IMR-90 (cell line): ENCODE measurements around the gene G3BP2.
A peak's percentile ranks its signal among the peaks of the same experiment; 100 is the strongest.

ENCODE experiments used
- CEBPB ChIP-seq: IDR thresholded peaks from 2 replicates; pipeline ENCODE4 v1.6.1; 2012; ENCODE audit warnings: low read depth, low read length, improper control_type of control experiment
- CTCF ChIP-seq: conservative IDR thresholded peaks from 2 replicates; pipeline ENCODE4 v1.5.1; 2012; ENCODE audit warnings: mild to moderate bottlenecking, low read depth, low read length, improper control_type of control experiment
- ELK1 ChIP-seq: fragments of 150-350 bp; IDR thresholded peaks from 2 replicates; pipeline ENCODE4 v1.6.1; 2016; ENCODE audit warnings: low read depth, mild to moderate bottlenecking, low read length, moderate library complexity, borderline replicate concordance
- FOS ChIP-seq: fragments of 150-350 bp; IDR thresholded peaks from 2 replicates; pipeline ENCODE4 v1.6.1; 2016; ENCODE audit warnings: low read depth, low read length
- MAFK ChIP-seq: IDR thresholded peaks from 2 replicates; pipeline ENCODE4 v1.6.1; 2012; ENCODE audit warnings: low read depth, low read length, improper control_type of control experiment
- MAZ ChIP-seq: IDR thresholded peaks from 2 replicates; pipeline ENCODE4 v1.6.1; 2012; ENCODE audit warnings: low read depth, mild to moderate bottlenecking, low read length, improper control_type of control experiment, moderate library complexity, borderline replicate concordance
- POLR2A ChIP-seq: IDR thresholded peaks from 2 replicates; pipeline ENCODE4 v1.6.1; 2012; ENCODE audit warnings: mild to moderate bottlenecking, low read depth, low read length
- RAD21 ChIP-seq: IDR thresholded peaks from 2 replicates; pipeline ENCODE4 v1.6.1; 2012; ENCODE audit warnings: low read length, improper control_type of control experiment
- RCOR1 ChIP-seq: IDR thresholded peaks from 2 replicates; pipeline ENCODE4 v1.6.1; 2012; ENCODE audit warnings: mild to moderate bottlenecking, low read length, improper control_type of control experiment; ENCODE audit not compliant: insufficient replicate concordance
- RFX5 ChIP-seq: IDR thresholded peaks from 2 replicates; pipeline ENCODE4 v1.8.0; 2012; ENCODE audit warnings: low read depth, mild to moderate bottlenecking, low read length, moderate library complexity
- SMC3 ChIP-seq: fragments of 150-350 bp; IDR thresholded peaks from 2 replicates; pipeline ENCODE4 v1.6.1; 2016; ENCODE audit warnings: low read depth, mild to moderate bottlenecking, antibody characterized with exemption, low read length, moderate library complexity
- USF2 ChIP-seq: fragments of 150-350 bp; IDR thresholded peaks from 2 replicates; pipeline ENCODE4 v1.6.1; 2017; ENCODE audit warnings: mild to moderate bottlenecking, antibody characterized with exemption, low read length, low read depth

DNA sequence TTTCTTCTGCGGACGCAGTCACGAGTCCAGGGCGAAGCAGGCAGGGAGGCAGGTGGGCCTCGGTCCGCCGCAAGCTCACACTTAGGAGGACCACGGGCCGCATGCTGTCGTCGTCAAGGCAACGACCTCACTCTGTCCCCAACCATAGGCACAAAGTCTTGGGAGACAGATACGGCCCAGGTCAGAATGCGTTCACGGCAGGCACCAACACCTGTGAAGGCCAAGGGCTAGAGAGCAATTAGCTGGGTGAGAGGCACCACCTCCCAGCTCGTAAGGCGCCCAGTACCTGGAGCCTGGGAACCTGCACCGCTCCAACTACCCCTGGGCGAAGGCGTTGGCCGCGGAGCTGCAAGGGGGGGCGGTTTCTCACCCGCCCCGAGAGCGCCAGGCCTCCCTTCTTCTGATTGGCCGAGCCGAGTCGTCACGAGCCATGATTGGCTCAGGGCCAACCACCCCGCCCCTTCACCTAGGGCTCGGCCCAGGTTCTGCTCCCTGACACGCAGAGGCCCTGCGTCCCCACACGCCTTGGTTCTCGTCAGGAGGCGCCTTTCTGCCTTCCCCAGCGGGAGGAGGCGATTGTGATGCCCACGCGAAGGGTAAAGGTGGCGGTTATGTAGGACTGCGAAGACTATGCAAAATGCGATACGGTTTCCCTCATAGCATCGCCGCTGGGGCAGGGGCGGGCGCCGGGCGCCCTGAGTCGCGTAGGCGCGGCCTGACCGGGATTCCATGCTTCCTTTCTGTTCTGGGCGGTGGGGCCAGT is 42.9 kb downstream of the G3BP2 start, which contains the start of gene CDKL2:
- TF ChIP-seq CTCF (no peak), POLR2A (no peak), CEBPB (no peak), USF2 (peak; percentile 52; the same call in 1 of the 2 replicates), MAFK (no peak), RAD21 (no peak), ELK1 (no peak), FOS (no peak), SMC3 (no peak), MAZ (no peak), RCOR1 (no peak), RFX5 (no peak)
